Kidney (tissue), 14 donors: Measurements from ENCODE around the gene PEX3. TPM values are rescaled to one million over a fixed set of nuclear protein-coding genes. Genes with fewer than 3 reads are reported as not detected.
"Not testable (repeated sequence)": the region's sequence is repeated elsewhere in the genome, so short reads cannot be mapped to it uniquely, and the experiment has no call there.

Source experiments
- DNase-seq, 5 donors: peaks; one replicate each; pipeline ENCODE4 v3.0.0-alpha.2; 2013 to 2020
- FAIRE-seq: peaks from 2 replicates; lab custom pipeline; 2012; peaks lifted over from hg19 to GRCh38; lab: Jason Lieb, UNC
- H3K27ac ChIP-seq, 2 donors: one replicate each; pipeline ENCODE4 v1.7.0; 2013; ENCODE audit warnings: low read depth in 2 of 2, low read length in 2 of 2, inconsistent platforms in 1 of 2
- H3K27me3 ChIP-seq: one replicate; pipeline ENCODE4 v1.7.1; 2013; ENCODE audit warnings: low read length, inconsistent platforms; ENCODE audit not compliant: control insufficient read depth, insufficient read depth
- H3K36me3 ChIP-seq, 3 donors: one replicate each; pipeline versions ENCODE4 v1.7.0 to v1.7.1; 2013; ENCODE audit warnings: low read length in 3 of 3, control low read depth in 1 of 3, inconsistent platforms in 1 of 3; ENCODE audit not compliant: insufficient read depth in 3 of 3, control insufficient read depth in 2 of 3
- H3K4me1 ChIP-seq, 3 donors: one replicate each; pipeline versions ENCODE4 v1.7.0 to v1.7.1; 2013; ENCODE audit warnings: low read length in 3 of 3, inconsistent platforms in 1 of 3, low read depth in 1 of 3; ENCODE audit not compliant: control insufficient read depth in 2 of 3, insufficient read depth in 2 of 3
- H3K4me3 ChIP-seq, 3 donors: one replicate each; pipeline versions ENCODE4 v1.7.0 to v1.8.1; 2013; ENCODE audit warnings: low read length in 3 of 3, control low read depth in 1 of 3, inconsistent platforms in 1 of 3
- H3K9ac ChIP-seq, 3 donors: one replicate each; pipeline versions ENCODE4 v1.7.0 to v1.7.1; 2013; ENCODE audit warnings: low read length in 3 of 3, control low read depth in 1 of 3, inconsistent platforms in 1 of 3
- H3K9me3 ChIP-seq, 3 donors: one replicate each; pipeline versions ENCODE4 v1.7.0 to v1.7.1; 2013; ENCODE audit warnings: low read length in 3 of 3, control low read depth in 1 of 3, inconsistent platforms in 1 of 3; ENCODE audit not compliant: control insufficient read depth in 2 of 3, insufficient read depth in 1 of 3
- intact Hi-C: fragments of 100-400 bp; cut with DNase I; formaldehyde crosslinking; loops from one replicate; pipeline ENCODE4 v1.11.1; 2022
- polyA plus RNA-seq: library from polyadenylated mRNA; stranded (reverse); fragments of 350-450 nt; fragmentation: Illumina TruSeq; extraction: RNeasy Lipid Tissue Mini Kit (QIAGEN cat#74804); gene quantifications from one replicate; pipeline ENCODE4 v1.2.3, GENCODE V29; 2014; ENCODE audit warnings: low read depth, low replicate concordance; ENCODE audit not compliant: insufficient read depth
- total RNA-seq: library from RNA; stranded (reverse); fragmentation: NEBNext Ultra II Directional; extraction: Animal tissue kit (Norgen Biotek cat#: 25700); gene quantifications from one replicate; pipeline ENCODE4 v1.2.1, GENCODE V29; 2021
- TF ChIP-seq, protein P1 (sequence below): IDR thresholded peaks from 3 replicates; pipeline ENCODE4 v1.5.1; 2012; ENCODE audit warnings: mild to moderate bottlenecking, moderate library complexity, borderline replicate concordance; ENCODE audit not compliant: insufficient read depth; ENCODE audit errors: extremely low read depth
- donor health status: control.
- donor health status: control.
- donor health status: control.
- donor health status: control.
- donor health status: control.
- donor health status: DM: yes; HTN: yes; CAD: no.
- donor health status: Normal renal cell carcinoma (clear cell type).

PEX3 gene
- total and polyA plus RNA-seq, 2 donors from 2014 or later, result 28.6 to 31.7 TPM

DNA sequence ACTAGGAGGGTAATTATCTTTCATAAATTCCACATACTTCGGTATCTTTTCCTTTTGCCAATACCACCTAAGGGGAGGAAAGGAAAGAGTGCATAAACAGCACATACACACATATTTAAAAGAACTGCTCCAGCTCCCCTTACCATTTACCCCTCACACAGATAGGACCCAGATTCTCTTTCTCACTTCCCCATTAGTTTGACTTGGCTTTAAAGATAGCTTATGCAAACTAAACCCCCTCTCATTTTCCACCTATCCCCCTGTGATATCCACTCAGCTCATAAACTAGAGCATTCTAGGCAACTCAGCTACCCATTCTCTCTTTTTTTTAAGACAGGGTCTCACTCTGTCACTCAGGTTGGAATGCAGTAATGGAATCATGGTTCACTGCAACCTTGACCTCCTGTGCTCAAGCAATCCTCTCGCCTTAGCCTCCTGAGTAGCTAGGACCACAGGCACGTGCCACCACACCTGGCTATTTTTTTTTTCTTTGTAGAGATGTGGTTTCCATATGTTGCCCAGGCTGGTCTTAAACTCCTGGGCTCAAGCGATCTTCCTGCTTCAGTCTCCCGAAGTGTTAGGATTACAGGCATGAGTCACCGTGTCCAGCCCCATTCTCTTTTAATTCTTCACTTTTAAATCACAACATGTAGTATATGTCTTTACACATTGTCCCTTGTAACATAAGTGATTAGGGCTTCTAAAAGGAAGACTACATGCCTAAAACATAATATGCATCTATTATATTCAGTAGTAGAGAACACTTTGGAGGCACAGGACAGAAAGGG is 56.9 kb downstream of the PEX3 start:
- no peak overlapping the region for H3K27ac ChIP-seq
- no peaks in the 10 kb centered on the region for H3K9me3 ChIP-seq
- H3K36me3 ChIP-seq, result peaks cover 0 to 17% (median 8%) of the 10 kb centered on the region in 3 donors
- intact Hi-C loops, result no loop called here
- TF ChIP-seq, protein P1, sequence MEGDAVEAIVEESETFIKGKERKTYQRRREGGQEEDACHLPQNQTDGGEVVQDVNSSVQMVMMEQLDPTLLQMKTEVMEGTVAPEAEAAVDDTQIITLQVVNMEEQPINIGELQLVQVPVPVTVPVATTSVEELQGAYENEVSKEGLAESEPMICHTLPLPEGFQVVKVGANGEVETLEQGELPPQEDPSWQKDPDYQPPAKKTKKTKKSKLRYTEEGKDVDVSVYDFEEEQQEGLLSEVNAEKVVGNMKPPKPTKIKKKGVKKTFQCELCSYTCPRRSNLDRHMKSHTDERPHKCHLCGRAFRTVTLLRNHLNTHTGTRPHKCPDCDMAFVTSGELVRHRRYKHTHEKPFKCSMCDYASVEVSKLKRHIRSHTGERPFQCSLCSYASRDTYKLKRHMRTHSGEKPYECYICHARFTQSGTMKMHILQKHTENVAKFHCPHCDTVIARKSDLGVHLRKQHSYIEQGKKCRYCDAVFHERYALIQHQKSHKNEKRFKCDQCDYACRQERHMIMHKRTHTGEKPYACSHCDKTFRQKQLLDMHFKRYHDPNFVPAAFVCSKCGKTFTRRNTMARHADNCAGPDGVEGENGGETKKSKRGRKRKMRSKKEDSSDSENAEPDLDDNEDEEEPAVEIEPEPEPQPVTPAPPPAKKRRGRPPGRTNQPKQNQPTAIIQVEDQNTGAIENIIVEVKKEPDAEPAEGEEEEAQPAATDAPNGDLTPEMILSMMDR, result no peak
- no peak overlapping the region for H3K9ac ChIP-seq
- no peak for FAIRE-seq
- no peak overlapping the region for H3K4me3 ChIP-seq
- DNase-seq, result no peak
- peaks cover 0 to 8% (median 4%) of the 10 kb centered on the region in 3 donors for H3K4me1 ChIP-seq
- H3K27me3 ChIP-seq, result no peaks in the 10 kb centered on the region

DNA sequence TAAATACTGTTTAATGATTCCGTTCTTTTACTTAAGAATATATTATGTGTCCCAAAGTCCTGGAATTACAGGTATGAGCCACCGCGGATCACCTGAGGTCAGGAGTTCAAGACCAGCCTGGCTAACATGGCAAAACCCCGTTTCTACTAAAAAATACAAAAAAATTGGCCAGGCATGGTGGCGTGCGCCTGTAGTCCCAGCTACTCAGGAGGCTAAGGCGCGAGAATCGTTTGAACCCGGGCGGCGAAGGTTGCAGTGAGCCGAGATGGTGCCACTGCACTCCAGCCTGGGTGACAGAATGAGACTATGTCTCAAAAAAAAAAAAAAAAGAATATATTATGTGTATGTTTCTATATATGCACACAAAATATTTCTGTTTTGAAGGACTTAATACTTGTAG is 59.7 kb downstream of the PEX3 start:
- H3K4me3 ChIP-seq, result peak overlapping the region in 2 of 3 donors; percentile 83 to 86
- H3K9me3 ChIP-seq, H3K27ac ChIP-seq, H3K9ac ChIP-seq, FAIRE-seq, H3K36me3 ChIP-seq, intact Hi-C loops, H3K27me3 ChIP-seq: not testable (repeated sequence)
- DNase-seq, result peak in 1 of 5 donors; percentile 45
- peaks cover 0 to 11% (median 4%) of the 10 kb centered on the region in 3 donors for H3K4me1 ChIP-seq

DNA sequence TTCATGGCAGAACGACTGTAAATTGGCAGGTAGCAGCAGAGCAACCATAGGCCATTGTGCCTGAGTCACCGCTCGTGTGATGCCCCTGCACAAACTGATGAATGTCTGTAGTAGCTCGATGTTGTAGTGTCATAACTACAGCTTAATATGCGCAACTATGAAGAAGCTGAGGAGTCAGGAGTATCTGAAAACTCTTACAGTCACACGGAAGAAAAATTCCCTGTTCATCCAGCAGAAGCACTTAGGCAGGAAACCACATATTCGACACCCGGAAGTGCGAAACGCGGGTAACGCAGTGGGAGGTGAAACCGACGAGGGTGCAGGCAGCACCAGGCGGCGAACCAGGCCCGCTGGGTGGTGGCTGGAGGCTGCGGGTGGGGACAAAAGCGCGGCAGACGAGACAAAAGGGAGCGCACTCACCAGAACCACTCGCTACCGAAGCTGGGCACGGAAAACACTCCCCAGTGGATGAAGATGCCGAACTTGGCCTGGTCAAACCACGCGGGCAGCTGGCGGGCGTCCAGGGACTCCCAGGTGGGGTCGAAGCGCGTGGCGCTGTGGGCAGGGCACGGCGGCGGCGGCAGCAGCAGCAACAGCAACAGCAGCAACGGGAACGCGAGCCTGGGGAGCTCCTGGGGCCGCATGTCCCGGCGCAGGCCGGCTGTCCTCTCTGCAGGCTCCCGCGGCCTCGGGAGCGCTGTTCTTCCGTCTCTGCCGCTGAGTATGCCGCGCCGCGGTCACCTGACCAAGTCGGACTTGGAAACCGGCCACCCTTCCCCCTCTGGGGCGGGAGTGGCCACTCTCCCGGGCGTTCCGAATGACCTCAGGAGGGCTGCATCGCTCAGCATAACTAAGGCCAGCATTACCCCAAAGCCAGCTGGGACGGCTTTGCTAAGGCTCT is 60.6 kb downstream of the PEX3 start, which contains the start of gene FUCA2:
TSS of gene FUCA2 (minus strand) at position 730 of the 901 bp plus-strand sequence. CDS start at position 644, 86 bp downstream.
- Histone ChIP-seq H3K4me3 (peak within 1 kb of the TSS; percentile 83 to 87 (median 86)), H3K27ac (peak within 1 kb of the TSS; percentile 83 to 90), H3K9me3 (no peaks in the 10 kb centered on the region), H3K27me3 (no peaks in the 10 kb centered on the region), H3K36me3 (peaks cover 0 to 7% (median 3%) of the 10 kb centered on the region in 3 donors), H3K4me1 (peaks cover 0 to 14% (median 4%) of the 10 kb centered on the region in 3 donors), H3K9ac (peak within 1 kb of the TSS; percentile 60 to 86 (median 84))
- intact Hi-C loops, result no loop called here
- no peak for FAIRE-seq
- DNase-seq, result peak; percentile 88 to 96 (median 91)
- TF ChIP-seq, protein P1, result no peak

DNA sequence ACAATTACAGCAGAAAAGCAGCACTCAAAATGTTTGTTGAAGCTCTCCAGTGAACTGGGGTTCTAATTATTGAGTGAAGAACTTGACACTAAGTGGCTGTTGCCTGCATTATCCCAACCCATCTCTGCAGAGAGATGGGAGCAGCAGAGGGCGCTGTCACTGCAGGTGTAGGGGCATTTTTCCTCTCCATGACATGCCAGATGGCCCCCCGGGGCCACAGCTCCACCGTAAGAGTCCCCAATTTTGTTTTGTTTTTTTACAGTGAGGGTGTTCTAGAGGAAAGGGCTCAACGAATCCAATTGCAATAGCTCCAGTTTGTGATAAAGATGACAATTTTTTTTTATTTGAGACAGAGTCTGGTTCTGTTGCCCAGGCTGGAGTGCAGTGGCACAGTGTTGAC is 62.8 kb downstream of the PEX3 start:
- TF ChIP-seq, protein P1, result no peak
- peaks cover 0 to 14% (median 4%) of the 10 kb centered on the region in 3 donors for H3K4me1 ChIP-seq

More for the DNA sequence above, 62.8 kb downstream of the PEX3 start:
- H3K36me3 ChIP-seq, result no peaks in the 10 kb centered on the region
- H3K27me3 ChIP-seq, result no peaks in the 10 kb centered on the region
- DNase-seq, result peak in 2 of 5 donors; percentile 10 to 29
- H3K9ac ChIP-seq, result no peak overlapping the region
- H3K9me3 ChIP-seq, result no peaks in the 10 kb centered on the region
- H3K27ac ChIP-seq, result no peak overlapping the region
- no peak overlapping the region for H3K4me3 ChIP-seq
- no peak for FAIRE-seq
- intact Hi-C loops, result no loop called here
